NK-92 treated with Interleukin-12 subunit alpha and Interleukin-12 subunit beta, amount 100 ng/mL, for 24 hours (cell line): ENCODE results near the gene TKFC.
A peak's percentile ranks its signal among the peaks of the same experiment; 100 is the strongest.

Experiments
- DNase-seq: peaks from one replicate; lab custom pipeline; 2025; lab: John Stamatoyannopoulos, UW

TKFC gene, protein sequence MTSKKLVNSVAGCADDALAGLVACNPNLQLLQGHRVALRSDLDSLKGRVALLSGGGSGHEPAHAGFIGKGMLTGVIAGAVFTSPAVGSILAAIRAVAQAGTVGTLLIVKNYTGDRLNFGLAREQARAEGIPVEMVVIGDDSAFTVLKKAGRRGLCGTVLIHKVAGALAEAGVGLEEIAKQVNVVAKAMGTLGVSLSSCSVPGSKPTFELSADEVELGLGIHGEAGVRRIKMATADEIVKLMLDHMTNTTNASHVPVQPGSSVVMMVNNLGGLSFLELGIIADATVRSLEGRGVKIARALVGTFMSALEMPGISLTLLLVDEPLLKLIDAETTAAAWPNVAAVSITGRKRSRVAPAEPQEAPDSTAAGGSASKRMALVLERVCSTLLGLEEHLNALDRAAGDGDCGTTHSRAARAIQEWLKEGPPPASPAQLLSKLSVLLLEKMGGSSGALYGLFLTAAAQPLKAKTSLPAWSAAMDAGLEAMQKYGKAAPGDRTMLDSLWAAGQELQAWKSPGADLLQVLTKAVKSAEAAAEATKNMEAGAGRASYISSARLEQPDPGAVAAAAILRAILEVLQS

GRCh38 chr11:61332797-61333549, at the start of gene TKFC, which contains the start of gene DDB1:
Gene TKFC (plus strand): TSS chr11:61333228. CDS start chr11:61334729, 1,501 bp downstream.
Gene DDB1 (minus strand): TSS chr11:61333105. CDS start chr11:61332968, 137 bp downstream.
- DNase-seq: peak; percentile 95

DNA sequence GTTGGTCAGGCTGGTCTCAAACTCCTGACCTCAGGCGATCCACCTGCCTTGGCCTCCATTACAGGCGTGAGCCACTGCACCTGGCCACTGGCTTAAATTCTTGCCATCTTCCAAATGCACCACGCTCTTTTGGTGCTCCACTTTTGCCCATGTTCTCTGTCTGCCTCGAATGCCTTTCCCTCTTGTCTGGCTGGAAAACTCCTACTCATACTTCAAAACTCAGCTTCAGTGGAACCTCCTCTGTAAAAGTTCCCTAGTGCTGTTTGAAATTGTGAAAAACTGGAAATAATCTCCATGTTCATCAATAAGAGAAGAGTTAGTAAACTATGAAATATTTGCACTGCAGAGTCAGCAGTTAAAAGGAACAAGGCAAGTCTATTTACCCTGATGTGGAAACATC, 49.4 kb upstream of the TKFC start:
- DNase-seq: no peak

DNA sequence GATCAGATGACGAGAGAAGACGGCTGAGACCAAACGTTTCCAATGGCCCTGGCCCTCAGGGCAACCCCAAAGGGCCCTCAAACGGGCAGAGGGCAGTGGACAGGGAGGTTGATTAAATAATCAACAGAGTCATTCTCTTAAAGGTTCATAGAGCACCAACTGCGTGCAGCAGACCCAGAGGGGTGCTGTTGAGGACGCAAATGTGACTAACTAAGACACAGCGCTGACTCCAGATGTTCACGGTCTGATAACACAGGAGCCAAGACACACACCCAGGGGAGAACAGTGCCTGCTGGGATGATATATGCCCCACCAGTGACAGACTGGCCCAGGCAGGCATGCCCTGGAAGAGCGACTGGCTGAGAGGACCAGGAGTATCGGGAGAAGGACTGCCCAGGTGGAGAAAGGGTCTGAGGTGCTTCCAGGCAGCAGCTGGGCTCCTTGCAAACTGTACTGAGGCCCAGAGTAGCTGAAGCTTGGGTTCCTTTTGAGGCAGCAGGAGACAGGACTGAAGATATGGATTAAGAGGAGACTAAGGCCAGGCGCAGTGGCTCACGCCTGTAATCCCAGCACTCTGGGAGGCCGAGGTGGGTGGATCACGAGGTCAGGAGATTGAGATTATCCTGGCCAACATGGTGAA, 45.6 kb upstream of the TKFC start:
- DNase-seq: no peak

DNA sequence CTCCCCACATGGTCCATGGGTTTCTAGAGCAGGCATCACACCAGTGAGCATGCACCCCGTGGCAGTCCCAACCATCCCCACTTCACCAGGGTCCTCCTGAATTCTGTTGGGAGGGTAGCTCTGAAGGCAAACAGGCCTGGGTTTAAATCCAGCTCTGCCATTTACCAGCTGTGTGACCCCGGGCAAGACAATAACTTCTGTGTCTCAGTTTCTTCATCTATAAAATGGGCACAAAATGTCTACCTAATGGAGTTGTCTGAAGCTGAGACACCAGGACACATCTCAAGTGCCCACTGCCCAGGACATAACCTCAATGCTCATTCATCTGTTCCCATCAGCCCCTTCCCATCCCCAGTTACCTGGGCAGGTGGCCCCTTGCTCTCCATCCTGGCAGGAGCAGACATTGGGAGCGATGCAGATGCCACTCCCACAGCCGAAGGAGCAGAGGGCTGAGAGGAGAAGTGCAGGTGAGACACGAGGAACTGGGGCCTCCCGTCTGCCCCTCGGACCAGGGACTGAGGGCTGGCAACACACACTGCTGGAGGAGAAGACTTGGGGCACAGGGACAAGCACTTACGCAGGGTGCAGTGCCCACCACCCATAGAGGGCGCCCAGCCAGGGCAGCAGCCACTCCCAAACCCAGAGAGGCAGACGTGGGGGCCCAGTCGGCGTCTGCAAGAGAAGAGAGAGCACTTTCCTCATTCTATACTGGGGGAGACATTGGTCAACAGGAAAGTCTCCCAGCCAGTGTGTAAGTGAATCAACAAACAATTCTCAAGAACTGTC, 41.9 kb upstream of the TKFC start:
- no peak for DNase-seq

GRCh38 chr11:61292356-61292755, 40.7 kb upstream of the TKFC start:
- no peak for DNase-seq

DNA sequence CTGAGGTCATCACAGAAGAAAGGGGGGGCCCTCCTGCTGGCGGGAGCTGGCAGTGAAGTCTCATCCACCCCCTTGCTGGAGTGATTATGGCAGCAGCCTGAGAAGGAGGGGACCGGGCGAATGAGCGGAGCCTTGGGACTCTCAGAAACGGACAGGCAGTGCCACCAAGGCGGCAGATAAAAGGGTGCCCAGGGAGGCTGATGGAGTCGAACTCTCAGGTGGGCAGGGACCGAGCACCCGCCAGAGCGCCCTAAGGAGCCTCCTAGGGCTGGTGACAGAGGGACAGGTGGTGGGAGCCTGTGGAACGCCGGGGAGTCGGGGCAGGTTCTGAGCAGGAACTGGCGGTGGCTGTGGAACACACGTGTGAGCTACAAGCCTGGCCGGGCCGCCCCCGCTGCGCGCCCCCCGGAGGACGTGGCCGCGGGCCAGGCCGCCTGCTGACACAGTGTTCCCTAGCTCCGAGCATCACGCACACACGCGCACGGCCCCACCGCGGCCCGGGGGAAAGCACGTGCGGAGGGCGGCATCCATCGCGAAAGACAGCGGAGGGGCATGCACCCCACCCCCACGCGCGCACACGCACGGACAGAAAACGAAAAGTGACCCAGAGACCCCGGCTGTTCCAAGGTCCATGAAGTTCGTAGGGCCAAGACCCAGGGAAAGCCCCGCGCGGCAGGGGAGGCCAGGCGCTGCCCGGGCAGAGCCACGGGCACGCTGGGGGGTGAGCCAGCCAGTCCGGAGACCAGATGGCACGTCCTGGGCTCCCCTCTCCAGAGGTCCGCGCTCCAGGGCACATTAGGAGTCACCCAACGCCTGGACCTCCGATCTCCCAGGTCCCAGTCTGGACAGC, 38.9 kb upstream of the TKFC start:
- DNase-seq: no peak

DNA sequence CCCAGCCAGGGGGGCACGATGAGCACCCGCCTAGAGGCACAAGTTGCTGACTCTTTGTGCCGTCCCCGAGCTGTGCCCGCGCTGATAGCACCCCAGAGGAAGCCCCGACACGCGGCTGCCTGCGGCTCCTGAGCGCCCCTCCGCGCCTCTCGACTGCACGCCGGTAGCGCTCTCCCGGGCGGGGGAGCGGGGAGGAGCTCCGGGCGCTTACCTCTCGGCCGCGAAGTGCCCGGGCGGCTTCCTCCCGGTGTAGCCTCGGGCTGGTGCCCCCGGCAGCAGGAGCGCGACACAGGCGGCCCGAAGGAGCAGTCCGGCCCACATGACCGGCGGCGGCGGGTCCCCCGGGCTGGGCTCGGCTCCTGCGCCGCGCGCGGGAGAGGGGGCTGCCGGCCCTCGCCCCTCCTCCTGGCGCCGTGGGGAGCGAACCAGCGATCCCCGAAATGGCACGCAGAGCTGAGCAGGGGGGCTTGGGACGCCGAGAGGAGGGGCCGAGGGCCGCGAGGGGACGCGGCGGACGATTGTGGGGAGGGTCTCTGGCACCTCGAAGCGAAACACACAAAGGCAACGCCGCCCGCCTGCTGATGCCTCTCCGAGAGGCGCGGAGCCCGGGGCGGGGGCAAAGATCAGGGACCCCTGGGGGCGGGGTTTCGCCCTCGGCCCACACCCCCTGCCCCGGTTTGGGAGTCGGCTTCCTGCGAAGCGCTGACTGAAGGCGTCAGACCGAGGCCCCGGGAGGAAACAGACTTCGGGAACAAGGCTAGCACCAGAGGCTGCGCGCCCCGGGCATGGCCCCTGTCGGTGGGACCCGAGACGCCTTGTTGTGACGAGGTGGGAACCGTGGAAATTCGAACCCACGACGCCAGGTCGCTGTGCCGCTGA, 38.1 kb upstream of the TKFC start, which contains the start of gene VWCE:
Gene VWCE (minus strand): TSS at position 600 of the 879 bp plus-strand sequence. CDS start 279 bp downstream, at position 321.
- no peak for DNase-seq

- no peak for DNase-seq
Observed at GRCh38 chr11:61295596-61295926, 37.5 kb upstream of the TKFC start.

- DNase-seq: no peak
Observed at GRCh38 chr11:61297341-61297740, 35.7 kb upstream of the TKFC start.

DNA sequence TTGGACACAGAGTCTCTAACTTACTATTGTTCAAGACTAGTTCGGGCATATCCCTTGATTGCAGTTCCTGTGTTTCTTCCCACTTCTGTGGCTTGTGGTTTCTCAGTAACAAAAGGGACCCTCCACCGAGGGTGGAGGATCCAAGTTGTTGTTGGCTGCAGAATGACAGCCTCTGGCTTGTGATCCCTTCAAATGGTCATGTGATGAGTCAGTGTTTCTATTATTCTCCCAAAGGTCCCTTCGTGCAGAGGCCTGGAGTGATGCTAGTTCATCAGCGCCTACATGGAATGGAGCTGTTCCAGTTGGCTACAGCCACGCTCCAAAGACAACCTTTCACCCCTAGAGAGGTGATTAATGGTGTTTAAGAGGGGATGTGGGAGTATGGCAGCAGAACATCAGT, 35.3 kb upstream of the TKFC start:
- DNase-seq: no peak

GRCh38 chr11:61298663-61299244, 34.3 kb upstream of the TKFC start:
- no peak for DNase-seq

DNA sequence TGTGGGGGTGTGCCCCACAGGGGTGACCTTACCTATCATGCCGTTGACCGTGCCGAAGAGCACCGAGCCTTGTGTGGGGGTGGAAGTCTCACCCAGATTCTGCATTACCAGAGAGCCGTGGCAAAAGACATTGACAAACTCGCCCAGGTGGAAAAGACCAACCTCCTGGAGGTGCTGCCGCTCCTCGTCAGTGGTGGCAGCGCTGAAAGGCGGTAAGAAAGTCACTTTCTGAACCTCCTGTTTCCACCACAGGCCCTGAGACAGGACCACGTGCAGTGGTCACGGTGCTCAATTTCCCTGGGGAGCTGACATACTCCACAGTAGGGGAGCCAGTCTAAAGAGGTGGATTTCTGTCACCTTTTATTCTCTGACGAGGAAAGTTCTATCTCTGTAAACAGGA, 30.5 kb upstream of the TKFC start:
- DNase-seq: no peak

DNA sequence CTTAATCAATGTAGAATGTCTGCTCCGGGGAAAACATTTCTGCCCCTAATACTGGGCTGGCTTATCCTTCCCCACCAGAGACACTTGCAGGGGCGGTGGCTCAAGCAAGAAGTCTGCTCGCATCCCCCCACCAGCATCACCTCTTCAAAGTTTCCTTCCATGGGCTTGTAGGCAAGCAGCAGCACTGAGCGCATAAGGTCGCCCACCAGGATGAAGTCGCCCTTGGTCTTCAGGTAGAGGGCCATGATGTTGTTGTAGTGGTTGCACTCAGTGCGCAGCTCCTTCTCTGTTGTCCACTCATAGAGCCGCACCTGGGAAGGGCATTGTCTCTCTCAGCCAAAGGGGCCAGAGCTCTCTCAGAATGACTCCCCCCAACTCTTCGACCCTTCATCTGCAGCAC, 29.3 kb upstream of the TKFC start:
- no peak for DNase-seq

DNA sequence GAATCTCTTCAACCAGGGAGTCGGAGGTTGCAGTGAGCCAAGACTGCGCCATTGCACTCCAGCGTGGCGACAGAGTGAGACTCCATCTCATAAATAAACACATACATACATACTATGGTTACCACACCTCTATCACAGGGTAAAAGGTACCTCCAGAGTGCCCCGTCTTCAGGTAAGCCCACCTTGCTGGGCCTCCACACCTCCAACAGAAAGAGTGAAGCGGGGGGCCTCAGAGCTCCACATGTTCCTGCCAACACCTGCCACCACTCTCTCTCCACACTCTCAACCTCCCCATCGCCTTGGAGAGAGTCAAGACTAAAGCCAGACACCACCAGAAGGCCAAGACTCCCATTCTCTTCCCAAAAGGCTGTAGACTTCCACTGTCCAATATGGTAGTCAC, 27.6 kb upstream of the TKFC start:
- no peak for DNase-seq

GRCh38 chr11:61306221-61306620, 26.8 kb upstream of the TKFC start:
- DNase-seq: no peak

DNA sequence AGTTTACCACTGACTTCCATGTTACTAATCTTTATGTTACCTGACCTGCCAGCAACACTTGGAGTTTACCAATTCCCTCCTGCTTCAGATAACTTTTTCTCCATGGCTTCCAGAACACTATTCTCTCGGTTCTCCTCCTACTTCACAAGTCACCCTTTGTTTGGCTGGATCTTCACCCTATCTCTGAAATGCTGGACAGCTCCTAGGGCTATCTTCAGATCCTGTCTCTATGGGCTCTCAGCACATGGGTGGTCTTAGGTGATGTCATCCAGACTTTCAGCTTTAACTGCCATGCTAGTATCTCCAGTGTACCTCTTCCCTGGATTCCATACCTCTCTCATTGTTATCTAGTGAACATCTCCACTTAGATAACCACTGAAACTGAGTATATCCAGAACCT, 25.7 kb upstream of the TKFC start:
- no peak for DNase-seq

DNA sequence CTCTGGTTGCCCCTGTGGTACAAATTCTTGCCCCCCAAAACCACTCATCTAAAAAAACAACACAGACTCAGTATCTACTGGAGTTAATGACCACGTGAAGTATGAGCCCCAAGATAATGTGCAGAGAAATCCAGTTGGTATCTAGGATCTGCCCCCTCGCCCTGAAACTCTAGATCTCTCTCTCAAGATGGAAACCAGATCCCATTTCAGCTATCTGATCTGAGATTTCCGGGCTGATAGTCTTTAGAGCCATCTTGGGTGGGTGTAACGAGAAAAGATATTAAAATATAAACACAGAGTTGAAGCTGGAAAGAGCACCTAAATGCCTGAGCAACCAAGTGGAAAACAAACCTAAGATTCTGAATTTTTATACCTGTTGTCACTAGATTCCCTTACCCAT, 23.9 kb upstream of the TKFC start:
- DNase-seq: no peak

DNA sequence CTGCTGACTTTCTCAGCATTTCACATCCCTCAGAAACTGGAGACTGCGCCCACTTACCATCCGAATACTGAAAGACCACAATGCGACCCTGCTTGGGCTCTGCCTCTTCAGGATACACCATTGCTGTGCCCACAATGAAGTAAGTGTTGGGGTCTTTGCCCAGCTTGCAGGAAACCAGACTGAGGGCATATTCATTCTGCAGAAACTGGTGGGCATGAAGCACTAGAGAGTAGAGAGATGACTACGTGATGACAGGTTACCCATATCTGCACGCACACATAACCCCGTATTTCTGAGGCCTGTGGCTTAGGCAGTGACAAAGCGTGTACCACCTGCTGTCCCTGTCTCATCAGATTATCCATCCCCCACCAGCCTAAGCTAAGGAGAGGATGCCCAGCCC, 23.3 kb upstream of the TKFC start:
- no peak for DNase-seq

- DNase-seq: no peak
Observed at GRCh38 chr11:61310749-61311148, 22.3 kb upstream of the TKFC start.
